ENCODE results near the gene ATP2C2.

DNA sequence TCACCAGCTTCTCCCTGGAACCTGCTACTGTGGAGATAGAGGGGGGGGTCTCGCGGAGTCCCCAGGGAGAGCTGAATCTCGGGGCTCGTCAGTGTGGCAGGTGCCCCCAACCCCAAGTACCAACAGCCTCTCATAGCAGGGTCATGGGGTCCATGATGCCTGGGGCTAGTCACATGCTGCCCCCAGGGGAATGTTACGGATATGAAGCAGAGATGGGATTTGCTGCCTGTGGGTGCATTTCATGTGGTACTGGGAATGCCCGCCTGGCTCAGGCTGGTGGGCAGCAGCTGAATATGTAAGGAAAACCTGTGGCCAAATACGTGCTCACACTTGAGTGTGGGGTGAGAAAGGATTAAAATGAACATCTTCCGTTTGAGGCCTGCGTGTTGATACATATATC lies 86.7 kb downstream of the ATP2C2 start:
- no peak for TF ChIP-seq FOXK2 (IDR thresholded peaks at IDR 0.05)
- no peak for TF ChIP-seq L3MBTL2 (conservative IDR thresholded peaks at IDR 0.05)
- TF ChIP-seq, protein P1, sequence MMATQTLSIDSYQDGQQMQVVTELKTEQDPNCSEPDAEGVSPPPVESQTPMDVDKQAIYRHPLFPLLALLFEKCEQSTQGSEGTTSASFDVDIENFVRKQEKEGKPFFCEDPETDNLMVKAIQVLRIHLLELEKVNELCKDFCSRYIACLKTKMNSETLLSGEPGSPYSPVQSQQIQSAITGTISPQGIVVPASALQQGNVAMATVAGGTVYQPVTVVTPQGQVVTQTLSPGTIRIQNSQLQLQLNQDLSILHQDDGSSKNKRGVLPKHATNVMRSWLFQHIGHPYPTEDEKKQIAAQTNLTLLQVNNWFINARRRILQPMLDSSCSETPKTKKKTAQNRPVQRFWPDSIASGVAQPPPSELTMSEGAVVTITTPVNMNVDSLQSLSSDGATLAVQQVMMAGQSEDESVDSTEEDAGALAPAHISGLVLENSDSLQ (IDR thresholded peaks at IDR 0.05) = no peak
- no peak for TF ChIP-seq FOXA1 (IDR thresholded peaks at IDR 0.05)
- TF ChIP-seq FOXM1 (IDR thresholded peaks at IDR 0.05; ENCODE audit: borderline replicate concordance) = no peak
- TF ChIP-seq SP1 (IDR thresholded peaks at IDR 0.05) = no peak
- no peak for TF ChIP-seq NFRKB (IDR thresholded peaks at IDR 0.05)
- TF ChIP-seq TARDBP (IDR thresholded peaks at IDR 0.05) = no peak
- no peak for TF ChIP-seq ELF4 (IDR thresholded peaks at IDR 0.05)
- TF ChIP-seq HDGF (IDR thresholded peaks at IDR 0.05; ENCODE audit: borderline replicate concordance) = no peak
- no peak for TF ChIP-seq ARNT (IDR thresholded peaks at IDR 0.05)
- TF ChIP-seq SUZ12 (IDR thresholded peaks at IDR 0.05) = no peak
- no peak for TF ChIP-seq LEF1 (IDR thresholded peaks at IDR 0.05; ENCODE audit: borderline replicate concordance)
